AML-193 (cell line): Measurements from ENCODE around the gene PDE6B.
"Not testable (repeated sequence)": the region's sequence is repeated elsewhere in the genome, so short reads cannot be mapped to it uniquely, and the experiment has no call there.

Source experiments
- DNase-seq, 2 experiments: peaks; one replicate each; lab custom pipeline; 2025; lab: John Stamatoyannopoulos, UW

Gene PDE6B

GRCh38 chr4:624705-625590, at the start of gene PDE6B:
PDE6B (plus strand) TSS chr4:625573; CDS start chr4:625627, 54 bp downstream.
- no peak for DNase-seq

- no peak for DNase-seq
Measured at GRCh38 chr4:576245-576821, 49.0 kb upstream of the PDE6B start, which contains the start of gene TMEM271. TMEM271 (minus strand) TSS chr4:576295; CDS start chr4:576062, 233 bp downstream.

GRCh38 chr4:576991-577498, 48.3 kb upstream of the PDE6B start:
- DNase-seq: no peak

DNA sequence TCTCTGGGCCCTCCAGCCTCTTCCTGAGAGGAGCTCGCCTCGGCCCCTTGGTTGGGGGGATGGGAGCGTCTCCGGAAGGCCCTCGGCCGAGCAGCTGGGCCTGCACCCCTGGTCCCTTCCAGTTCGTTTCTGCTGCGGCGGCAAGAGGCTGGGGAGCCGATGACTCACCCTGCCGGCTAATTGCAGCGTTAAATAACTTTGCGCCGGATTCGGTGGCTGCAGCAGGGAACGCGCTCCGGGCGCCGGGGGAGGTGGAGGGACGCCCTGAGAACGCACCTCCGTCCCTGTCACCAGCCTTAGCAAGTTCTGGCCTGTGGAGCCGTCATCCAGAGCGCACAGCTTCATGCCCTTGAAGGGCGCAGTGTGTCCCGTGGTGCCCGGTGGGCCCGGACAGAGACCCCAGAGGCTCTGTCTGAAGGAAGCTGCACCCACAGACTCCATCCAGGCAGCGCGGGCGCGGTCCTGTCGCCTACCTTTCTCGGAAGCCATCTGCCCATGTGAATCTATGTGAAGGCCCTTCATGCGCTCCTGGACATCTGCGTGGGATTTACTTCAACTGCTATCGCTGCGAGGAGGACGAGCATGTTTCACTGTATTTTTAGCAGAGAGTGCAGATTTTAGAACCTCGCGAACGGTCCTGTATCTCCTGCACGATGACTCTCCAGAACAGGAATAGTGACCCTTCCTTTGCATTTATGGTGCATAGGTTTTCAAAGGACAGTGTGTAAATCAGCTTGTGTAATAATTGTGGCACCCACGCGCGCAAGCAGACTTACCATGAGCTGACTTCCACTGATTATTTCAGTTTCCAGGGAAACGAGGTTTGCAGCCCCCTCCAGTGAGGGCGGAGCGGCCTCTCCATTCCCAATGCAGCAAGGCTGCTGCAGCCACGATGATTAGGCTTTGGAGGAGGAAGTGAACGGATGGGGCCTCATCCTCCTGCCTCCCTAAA, 47.6 kb upstream of the PDE6B start:
- DNase-seq: no peak

- DNase-seq: no peak
Measured at GRCh38 chr4:578451-579443, 46.6 kb upstream of the PDE6B start.

DNA sequence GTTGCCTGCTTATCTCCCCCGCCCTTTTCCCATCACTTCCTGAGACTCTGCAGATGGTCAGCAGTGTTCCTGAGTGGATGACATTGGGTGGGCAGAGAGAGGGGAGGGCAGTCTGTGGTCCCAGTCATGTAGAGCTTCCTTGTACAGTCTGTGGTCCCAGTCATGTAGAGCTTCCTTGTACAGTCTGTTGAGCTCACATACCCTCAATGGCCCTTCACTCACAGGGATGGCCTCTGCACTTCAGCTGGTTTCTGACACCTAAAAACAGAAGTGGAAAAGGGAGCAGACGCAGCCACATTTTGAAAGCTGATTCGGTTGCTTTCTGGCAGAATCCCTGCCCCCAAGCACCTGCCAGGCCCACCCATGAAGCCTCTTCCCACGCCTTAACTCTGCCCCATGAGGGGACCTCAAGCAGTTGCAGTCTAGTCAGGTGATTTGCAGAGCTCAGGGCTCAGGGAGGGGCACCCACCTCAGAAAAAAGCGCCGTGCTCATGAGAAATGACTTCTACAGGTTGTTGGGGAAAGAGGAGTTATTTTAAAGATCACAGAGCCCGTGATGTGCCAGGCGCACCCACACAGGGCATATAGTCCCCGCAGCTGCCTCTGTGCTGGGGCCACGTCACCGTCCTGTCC, 45.7 kb upstream of the PDE6B start:
- no peak for DNase-seq

DNA sequence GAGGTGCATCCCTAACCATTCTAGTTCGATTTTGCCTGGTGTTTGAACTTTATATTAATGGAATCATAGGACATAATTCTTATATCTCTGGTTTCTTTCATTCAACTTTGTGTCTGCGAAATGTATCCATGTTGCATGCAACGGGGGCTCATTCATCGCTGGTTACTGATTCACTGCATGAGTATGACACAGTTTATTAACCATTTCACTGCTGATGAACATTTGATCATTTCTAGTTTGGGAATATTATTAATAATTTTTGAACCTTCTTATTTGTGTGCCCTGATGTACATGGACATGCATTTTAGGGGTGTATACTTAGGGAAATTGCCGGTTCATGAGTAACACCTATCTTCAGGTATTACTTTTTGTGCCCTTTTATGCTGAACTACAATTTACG, 44.2 kb upstream of the PDE6B start:
- DNase-seq: no peak

- no peak for DNase-seq
Measured at GRCh38 chr4:581753-582361, 43.5 kb upstream of the PDE6B start.

GRCh38 chr4:583820-584219, 41.6 kb upstream of the PDE6B start:
- DNase-seq: no peak

DNA sequence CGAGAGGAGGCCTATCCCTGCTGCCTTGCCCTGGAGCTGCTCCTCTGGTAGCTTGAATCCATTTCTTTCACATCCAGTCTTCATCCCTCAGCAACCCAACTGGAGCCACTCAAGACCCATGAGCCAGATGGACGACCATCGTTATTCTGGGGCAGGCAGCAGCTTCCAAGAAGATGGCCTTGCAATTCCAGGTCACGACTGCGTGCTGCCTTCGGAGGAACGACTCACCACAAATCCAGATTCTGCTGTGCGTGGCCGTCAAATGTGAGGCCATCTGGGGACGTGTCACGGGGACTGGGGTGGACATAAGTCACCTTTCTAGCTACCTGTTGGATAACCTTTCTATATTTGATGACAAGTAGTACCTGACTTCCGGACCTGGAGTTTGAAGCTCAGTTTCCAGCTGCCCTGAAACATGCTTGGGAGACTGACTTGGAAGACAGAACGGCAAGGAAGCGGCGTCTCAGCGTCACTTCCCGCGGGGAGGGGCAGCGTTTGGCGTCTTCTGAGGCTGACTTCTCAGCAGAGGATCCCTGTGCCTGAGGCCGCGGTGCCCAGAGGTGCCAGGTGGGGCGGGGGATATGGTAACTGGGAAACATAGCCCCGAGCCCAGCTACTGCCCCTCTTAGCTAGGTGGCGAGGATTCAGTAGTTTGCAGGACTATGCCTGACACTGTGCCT, 37.6 kb upstream of the PDE6B start:
- DNase-seq: no peak

DNA sequence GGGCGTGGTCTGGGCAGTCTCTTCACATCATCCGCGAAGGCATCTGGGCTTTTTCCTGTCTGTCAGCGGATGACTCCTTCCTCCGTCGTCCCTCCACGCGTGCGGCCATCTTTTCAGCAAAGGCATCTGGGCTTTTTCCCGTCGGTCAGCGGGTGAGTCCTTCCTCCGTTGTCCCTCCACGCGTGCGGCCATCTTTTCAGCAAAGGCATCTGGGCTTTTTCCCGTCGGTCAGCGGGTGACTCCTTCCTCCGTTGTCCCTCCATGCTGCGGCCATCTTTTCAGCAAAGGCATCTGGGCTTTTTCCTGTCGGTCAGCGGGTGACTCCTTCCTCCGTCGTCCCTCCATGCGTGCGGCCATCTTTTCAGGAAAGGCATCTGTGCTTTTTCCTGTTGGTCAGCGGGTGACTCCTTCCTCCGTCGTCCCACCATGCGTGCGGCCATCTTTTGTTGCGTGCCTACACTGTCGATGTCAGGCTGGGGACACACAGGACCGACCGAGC, 37.0 kb upstream of the PDE6B start:
- DNase-seq: no peak

DNA sequence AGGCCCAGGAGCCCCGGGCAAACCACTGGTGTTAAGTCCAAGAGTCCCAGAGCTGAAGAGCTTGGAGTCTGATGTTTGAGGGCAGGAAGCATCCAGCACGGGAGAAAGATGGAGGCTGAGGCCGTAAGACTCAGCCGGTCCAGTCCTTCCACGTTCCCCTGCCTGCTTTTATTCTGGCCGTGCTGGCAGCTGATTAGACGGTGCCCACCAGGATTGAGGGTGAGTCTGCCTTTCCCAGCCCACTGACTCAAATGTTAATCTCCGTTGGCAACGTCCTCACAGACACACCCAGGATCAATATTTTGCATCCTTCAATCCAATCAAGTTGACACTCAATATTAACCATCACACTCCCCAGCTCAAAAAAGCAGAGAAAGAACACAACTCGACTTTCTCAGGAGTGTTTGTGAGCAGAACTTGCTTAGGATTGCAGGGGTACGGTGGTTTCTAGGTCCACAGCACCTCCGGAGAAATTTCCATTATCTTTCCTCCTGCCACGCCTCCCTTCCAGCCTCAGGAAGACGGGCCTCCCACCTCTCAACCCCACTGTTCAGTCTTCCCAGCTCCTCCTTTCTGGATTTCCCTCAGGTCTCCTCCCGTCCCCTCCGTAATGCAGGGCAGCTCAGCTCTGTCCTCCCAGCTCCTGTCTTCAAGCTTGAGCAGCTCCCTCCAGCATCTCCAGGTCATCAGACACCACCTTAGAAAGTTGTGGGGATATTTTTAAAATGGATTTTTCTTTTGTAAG, 36.0 kb upstream of the PDE6B start:
- no peak for DNase-seq

DNA sequence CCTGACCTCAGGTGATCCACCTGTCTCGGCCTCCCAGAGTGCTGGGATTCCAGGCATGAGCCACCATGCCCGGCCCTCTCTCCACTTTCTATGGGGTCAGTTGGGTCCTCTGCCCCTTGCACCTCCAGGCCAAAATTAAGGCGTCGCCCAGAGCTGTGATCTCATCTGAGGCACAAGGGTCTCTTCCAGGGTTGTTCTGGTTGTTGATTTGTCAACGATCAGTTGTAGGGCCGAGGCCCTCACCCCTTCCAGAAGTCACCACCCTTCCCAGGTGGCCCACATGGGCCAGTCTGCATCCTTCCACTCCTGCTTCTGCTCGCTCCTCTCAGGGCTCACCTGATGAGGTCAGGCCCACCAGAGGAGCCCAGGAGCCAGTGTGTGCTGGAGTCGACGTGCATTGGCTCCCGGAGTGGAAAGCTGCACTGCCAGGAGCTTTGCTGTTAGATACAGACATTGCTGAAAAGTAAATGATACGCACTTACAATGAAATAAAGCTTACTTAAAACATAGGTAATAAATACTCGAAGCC, 35.0 kb upstream of the PDE6B start:
- DNase-seq: no peak

GRCh38 chr4:592178-592577, 33.2 kb upstream of the PDE6B start:
- not testable (repeated sequence) for DNase-seq

DNA sequence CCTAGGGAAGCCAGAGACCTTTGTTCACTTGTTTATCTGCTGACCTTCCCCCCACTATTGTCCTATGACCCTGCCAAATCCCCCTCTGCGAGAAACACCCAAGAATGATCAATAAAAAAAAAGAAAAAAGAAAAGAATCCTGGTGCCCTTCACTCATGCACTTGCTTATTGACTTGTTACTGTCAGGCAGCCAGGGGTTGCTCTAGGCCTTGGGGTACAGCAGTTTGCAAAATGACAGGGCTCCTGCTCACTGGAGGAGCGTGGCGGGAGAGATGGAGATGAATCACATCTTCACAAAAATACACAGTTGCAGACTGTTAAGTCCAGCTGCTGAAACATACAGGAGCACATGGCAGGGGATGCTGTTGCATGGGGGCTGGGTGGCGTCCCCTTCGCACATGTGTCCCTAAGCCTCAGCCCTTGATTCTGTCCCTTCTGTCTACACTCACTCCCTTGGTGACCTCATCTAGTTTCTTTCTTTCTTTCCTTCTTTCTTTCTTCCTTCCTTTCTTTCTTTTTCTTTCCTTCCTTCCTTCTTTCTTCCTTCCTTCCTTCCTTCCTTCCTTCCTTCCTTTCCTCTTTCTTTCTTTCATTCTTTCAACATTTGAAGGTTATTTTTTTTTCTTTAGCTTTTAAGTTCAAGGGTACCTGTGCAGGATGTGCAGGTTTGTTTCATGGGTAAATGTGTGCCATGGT, 32.4 kb upstream of the PDE6B start:
- no peak for DNase-seq

GRCh38 chr4:598925-599324, 26.4 kb upstream of the PDE6B start:
- DNase-seq: no peak

DNA sequence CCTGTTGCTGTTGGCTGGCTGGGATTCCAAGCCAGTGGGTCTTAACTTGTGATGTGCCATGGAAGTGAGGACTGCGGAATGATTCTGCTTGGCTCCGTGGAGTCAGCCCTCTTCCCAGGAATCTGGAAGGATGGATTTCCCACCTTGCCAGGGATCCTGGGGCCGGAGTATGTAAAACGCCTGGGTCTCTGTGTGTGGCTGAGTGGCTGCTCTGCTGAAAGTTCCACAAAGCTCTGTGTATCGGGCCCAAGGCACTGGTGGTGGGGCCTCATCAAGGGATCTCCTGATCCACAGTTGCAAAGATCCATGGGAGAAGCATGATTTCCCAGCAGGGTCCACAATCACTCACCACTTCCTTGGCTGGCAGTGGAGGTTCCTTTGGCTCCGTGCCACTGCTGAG, 25.2 kb upstream of the PDE6B start:
- no peak for DNase-seq
